HEK293T (cell line): Measurements from ENCODE around the gene GLT8D2.

Experiments
- CTCF ChIA-PET: fragments of 350-600 bp; formaldehyde crosslinking; extraction: SDS; loops from one replicate; lab custom pipeline; 2021; ENCODE audit warnings: antibody characterized with exemption, inconsistent platforms; lab: Yijun Ruan, JAX
- POLR2A ChIA-PET: fragments of 350-600 bp; formaldehyde crosslinking; extraction: SDS; loops from one replicate; lab custom pipeline; 2020; ENCODE audit warnings: antibody characterized with exemption, inconsistent platforms; lab: Yijun Ruan, JAX
- DNase-seq: peaks from one replicate; pipeline ENCODE4 v3.0.0; 2012; ENCODE audit warnings: mixed read lengths; ENCODE audit errors: extremely low spot score
- ARNT ChIP-seq: fragments of 450-650 bp; IDR thresholded peaks from 2 replicates; pipeline ENCODE4 v1.6.1; 2017; ENCODE audit warnings: mild to moderate bottlenecking
- BHLHE40 ChIP-seq: fragments of 450-650 bp; IDR thresholded peaks from 2 replicates; pipeline ENCODE4 v1.6.1; 2016; ENCODE audit warnings: mild to moderate bottlenecking, moderate library complexity, borderline replicate concordance
- CTBP1 ChIP-seq: fragments of 450-650 bp; IDR thresholded peaks from 2 replicates; pipeline ENCODE4 v1.6.1; 2016; ENCODE audit warnings: borderline replicate concordance
- ELF4 ChIP-seq: fragments of 450-650 bp; IDR thresholded peaks from 2 replicates; pipeline ENCODE4 v1.6.1; 2017; ENCODE audit warnings: antibody characterized with exemption
- FOXA1 ChIP-seq: fragments of 450-650 bp; IDR thresholded peaks from 2 replicates; pipeline ENCODE4 v1.6.1; 2016; ENCODE audit warnings: mild to moderate bottlenecking
- FOXK2 ChIP-seq: fragments of 450-650 bp; IDR thresholded peaks from 2 replicates; pipeline ENCODE4 v1.6.1; 2016; ENCODE audit warnings: mild to moderate bottlenecking
- FOXM1 ChIP-seq: fragments of 450-650 bp; IDR thresholded peaks from 2 replicates; pipeline ENCODE4 v1.6.1; 2017; ENCODE audit warnings: mild to moderate bottlenecking, borderline replicate concordance
- HDGF ChIP-seq: fragments of 450-650 bp; IDR thresholded peaks from 2 replicates; pipeline ENCODE4 v1.6.1; 2017; ENCODE audit warnings: antibody characterized with exemption, borderline replicate concordance
- L3MBTL2 ChIP-seq: fragments of 450-650 bp; conservative IDR thresholded peaks from 2 replicates; pipeline ENCODE4 v1.6.1; 2016; ENCODE audit warnings: mild to moderate bottlenecking
- LEF1 ChIP-seq: fragments of 450-650 bp; IDR thresholded peaks from 2 replicates; pipeline ENCODE4 v1.6.1; 2017; ENCODE audit warnings: mild to moderate bottlenecking, borderline replicate concordance
- NFRKB ChIP-seq: fragments of 450-650 bp; IDR thresholded peaks from 2 replicates; pipeline ENCODE4 v1.6.1; 2016; ENCODE audit warnings: mild to moderate bottlenecking, moderate library complexity
- SP1 ChIP-seq: fragments of 450-650 bp; IDR thresholded peaks from 2 replicates; pipeline ENCODE4 v1.6.1; 2017
- SUZ12 ChIP-seq: fragments of 450-650 bp; IDR thresholded peaks from 2 replicates; pipeline ENCODE4 v1.6.1; 2016; ENCODE audit warnings: mild to moderate bottlenecking
- TARDBP ChIP-seq: fragments of 450-650 bp; IDR thresholded peaks from 2 replicates; pipeline ENCODE4 v1.6.1; 2016
- ZNF384 ChIP-seq: fragments of 450-650 bp; IDR thresholded peaks from 2 replicates; pipeline ENCODE4 v1.6.1; 2016
- TF ChIP-seq, protein P1 (sequence below): fragments of 450-650 bp; IDR thresholded peaks from 2 replicates; pipeline ENCODE4 v1.6.1; 2016

GLT8D2 gene

DNA sequence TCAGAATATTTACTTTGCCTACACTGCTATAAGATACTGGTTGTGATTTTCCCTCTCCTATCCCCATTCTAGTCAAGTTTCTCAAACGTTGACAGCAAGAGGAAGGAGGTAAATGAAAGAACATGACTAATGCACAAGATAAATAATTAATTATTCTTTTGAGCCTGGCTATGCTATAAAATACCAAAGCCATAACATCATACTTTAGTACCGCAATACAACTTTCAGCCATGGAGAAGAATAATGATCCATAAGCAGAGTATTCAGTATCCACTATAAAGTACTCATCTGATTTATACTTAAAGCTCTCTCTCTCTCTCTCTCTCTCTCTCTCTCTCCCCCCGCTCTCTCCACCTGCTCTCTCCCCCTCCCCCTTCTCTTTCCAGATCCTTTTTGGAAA, 43.1 kb downstream of the GLT8D2 start:
- ChIA-PET POLR2A (no interaction called here), CTCF (no interaction called here)
- DNase-seq = no peak
- TF ChIP-seq BHLHE40 = no peak
- TF ChIP-seq ELF4 = no peak
- TF ChIP-seq L3MBTL2 = no peak

DNA sequence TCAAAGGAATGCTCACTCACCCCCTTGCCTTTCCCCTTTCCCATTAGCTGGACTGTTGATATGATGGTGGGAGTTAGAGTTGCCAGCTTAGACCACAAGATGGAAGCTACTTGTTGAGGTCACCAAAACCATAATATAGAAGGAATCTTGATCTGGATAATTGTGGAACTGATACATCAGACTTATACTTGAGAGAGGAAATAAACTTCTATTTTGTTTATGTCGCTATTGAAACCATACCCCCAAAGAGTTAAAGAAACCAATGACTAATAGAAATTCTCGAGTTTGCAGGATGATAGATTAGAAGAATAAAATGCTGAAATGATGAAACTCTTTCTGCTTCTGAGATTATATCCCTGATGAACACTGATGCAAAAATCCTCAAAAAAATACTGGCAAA, 46.4 kb downstream of the GLT8D2 start:
- ChIA-PET CTCF (no interaction called here), POLR2A (no interaction called here)
- TF ChIP-seq, protein P1, sequence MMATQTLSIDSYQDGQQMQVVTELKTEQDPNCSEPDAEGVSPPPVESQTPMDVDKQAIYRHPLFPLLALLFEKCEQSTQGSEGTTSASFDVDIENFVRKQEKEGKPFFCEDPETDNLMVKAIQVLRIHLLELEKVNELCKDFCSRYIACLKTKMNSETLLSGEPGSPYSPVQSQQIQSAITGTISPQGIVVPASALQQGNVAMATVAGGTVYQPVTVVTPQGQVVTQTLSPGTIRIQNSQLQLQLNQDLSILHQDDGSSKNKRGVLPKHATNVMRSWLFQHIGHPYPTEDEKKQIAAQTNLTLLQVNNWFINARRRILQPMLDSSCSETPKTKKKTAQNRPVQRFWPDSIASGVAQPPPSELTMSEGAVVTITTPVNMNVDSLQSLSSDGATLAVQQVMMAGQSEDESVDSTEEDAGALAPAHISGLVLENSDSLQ = no peak
- no peak for TF ChIP-seq TARDBP
- DNase-seq = no peak

DNA sequence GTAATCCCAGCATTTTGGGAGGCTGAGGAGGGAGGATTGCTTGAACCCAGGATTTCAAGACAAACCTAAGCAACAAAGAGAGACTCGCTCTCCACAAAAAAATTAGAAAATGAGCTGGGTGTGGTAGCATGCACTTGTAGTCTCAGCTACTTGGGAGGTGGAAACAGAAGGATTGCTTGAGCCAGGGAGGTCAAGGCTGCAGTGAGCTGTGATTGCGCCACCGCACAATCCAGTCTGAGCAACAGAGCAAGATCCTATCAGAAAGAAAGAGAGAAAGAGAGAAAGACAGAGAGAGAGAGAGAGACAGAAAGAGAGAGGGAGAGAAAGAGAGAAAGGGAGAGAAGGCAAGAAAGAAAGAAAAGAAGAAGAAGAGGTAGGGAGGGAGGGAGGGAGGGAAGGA, 47.3 kb downstream of the GLT8D2 start:
- DNase-seq = no peak
- TF ChIP-seq ARNT = no peak
- TF ChIP-seq, protein P1 = no peak
- TF ChIP-seq FOXM1 = no peak
- no peak for TF ChIP-seq SUZ12
- CTCF ChIA-PET = no interaction called here
- POLR2A ChIA-PET = no interaction called here

DNA sequence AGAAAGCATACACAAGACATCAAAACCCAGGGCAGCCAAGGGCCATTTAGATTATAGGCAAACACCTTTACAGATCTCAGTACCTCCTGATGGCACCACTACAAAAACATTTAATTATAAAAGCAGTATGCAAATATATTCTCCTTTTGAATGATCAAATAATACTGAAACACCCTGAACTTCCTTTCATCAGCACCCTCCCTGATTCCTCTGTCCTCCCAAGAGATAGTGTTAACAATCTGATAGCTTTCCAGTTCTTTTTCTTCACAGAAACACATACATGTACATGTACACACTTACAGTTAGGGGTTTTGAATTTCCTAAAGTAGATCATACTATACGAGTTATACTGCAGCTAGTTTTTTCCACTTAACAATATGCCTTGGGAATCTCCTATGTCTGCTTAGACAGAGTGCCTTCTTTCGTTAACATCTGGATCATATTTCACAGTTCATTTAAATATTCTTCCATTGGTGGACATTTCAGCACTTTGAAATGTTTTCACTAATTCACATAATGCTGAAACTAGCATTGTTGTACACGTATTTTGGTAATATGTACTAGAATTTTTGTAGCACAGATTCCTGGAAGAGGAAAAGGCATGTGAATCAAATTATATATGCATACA, 49.1 kb downstream of the GLT8D2 start:
- TF ChIP-seq CTBP1 = no peak
- no peak for TF ChIP-seq FOXM1
- TF ChIP-seq HDGF = no peak
- TF ChIP-seq TARDBP = no peak
- TF ChIP-seq, protein P1 = no peak
- no peak for TF ChIP-seq SP1
- no peak for TF ChIP-seq BHLHE40
- TF ChIP-seq SUZ12 = no peak
- TF ChIP-seq ARNT = no peak
- TF ChIP-seq FOXK2 = no peak
- no peak for TF ChIP-seq ELF4
- TF ChIP-seq FOXA1 = no peak
- no peak for TF ChIP-seq ZNF384
- TF ChIP-seq L3MBTL2 = no peak
- TF ChIP-seq LEF1 = no peak
- no peak for TF ChIP-seq NFRKB
- no peak for DNase-seq
- ChIA-PET CTCF (no interaction called here), POLR2A (no interaction called here)

DNA sequence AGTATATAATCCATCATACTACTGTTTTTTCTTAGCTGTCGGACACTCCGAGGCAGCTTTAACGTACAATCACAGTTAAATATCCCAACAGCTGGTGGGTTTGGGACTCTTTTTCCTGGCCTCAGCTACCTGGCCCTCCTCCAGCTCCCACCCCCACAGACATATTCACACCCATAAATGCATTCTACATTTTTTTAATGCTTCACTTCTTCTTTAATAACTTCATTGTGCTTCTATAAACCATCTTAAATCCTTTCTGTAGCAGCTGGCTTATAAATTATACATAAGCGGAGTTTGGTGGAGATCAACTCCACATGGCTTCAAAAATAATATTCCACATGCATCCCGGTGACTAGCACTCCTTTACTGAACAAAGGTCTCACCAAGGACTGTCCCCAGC, 51.0 kb downstream of the GLT8D2 start:
- ChIA-PET CTCF (interaction anchor here (0.6 to 0.8 kb wide), 3 partner anchors 49 to 151 kb away, joined by 3 to 5 read pairs (median 3); no protein-coding TSS in a partner anchor), POLR2A (no interaction called here)
- DNase-seq = no peak
- TF ChIP-seq L3MBTL2 (no peak), TARDBP (no peak), BHLHE40 (no peak), NFRKB (no peak), CTBP1 (no peak), FOXM1 (no peak), ELF4 (no peak), FOXA1 (no peak), ZNF384 (no peak), HDGF (no peak), SUZ12 (no peak), LEF1 (no peak), SP1 (no peak), ARNT (no peak)
- TF ChIP-seq, protein P1 = no peak

DNA sequence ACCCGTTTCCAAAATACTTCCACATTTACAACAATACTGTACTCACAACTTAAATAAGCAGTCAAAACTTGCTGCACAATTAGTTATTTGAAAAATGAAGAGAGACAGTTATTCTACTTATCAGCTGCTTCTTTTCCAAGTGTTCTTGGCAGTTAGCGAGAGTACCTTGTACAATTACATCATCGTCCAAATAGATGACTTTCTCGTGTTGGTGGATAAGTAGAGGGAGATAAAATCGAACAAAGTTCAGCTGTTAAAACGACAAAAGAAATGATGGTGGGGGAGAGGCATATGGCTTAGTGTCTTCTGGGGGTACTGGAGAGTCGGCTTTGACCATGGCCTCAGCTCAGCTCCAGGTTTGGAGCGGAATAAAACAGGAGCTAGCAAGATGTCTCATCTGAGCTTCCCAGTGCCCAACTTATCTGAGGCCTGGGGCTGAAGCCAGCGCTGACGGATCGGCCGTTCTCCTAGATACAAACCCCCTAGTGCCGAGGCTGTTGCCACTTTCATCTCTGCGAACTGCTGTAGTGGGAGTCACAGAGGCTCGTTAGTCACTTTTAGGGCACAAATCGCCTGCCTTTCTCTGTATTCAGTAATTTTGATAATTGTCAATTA, 52.6 kb downstream of the GLT8D2 start:
- ChIA-PET CTCF (interaction anchor here (0.8 kb wide), 1 partner anchor 119 kb away, joined by 6 read pairs; no protein-coding TSS in a partner anchor), POLR2A (interaction anchor here (0.9 to 2.1 kb wide), 2 partner anchors 32 to 67 kb away, joined by 3 to 6 read pairs; partner anchors contain the start of genes HSP90B1 and TDG)
- no peak for DNase-seq
- TF ChIP-seq, protein P1 = no peak
- TF ChIP-seq ZNF384 = no peak
